ENCODE results near the gene MERTK. TPM values are rescaled to one million over a fixed set of nuclear protein-coding genes. Genes with fewer than 3 reads are reported as not detected.

MERTK gene
- total RNA-seq, 2 experiments from 2014 or later, result 0.43 to 0.70 TPM

DNA sequence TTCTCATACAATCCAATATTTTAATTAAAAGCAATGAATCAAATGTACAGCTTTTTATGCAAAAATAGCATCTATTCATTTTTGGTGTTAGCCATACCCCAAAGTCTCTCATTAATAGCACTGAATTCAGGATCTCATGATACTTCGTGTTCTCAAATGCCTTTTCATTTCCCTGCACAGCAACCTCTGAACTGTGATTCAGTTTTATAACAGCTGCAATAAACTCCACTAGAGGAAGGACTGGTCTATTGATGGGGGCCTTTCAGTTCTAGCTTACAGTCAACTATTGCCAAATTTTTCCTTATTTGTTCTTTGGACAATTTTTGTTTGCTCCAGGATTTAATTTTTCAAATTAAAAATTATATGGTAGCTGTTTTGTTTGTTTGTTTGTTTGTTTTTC lies 151.9 kb downstream of the MERTK start:
- TF ChIP-seq, protein P1, sequence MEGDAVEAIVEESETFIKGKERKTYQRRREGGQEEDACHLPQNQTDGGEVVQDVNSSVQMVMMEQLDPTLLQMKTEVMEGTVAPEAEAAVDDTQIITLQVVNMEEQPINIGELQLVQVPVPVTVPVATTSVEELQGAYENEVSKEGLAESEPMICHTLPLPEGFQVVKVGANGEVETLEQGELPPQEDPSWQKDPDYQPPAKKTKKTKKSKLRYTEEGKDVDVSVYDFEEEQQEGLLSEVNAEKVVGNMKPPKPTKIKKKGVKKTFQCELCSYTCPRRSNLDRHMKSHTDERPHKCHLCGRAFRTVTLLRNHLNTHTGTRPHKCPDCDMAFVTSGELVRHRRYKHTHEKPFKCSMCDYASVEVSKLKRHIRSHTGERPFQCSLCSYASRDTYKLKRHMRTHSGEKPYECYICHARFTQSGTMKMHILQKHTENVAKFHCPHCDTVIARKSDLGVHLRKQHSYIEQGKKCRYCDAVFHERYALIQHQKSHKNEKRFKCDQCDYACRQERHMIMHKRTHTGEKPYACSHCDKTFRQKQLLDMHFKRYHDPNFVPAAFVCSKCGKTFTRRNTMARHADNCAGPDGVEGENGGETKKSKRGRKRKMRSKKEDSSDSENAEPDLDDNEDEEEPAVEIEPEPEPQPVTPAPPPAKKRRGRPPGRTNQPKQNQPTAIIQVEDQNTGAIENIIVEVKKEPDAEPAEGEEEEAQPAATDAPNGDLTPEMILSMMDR (IDR thresholded peaks at IDR 0.05), result no peak
- DNase-seq (no peak), ATAC-seq (no peak)
- Mint-ChIP-seq H3K9me3 (no peaks in the 10 kb centered on the region), H3K27ac (no peak overlapping the region), H3K4me3 (no peak overlapping the region), H3K27me3 (no peaks in the 10 kb centered on the region), H3K36me3 (ENCODE audit: low read depth) (no peaks in the 10 kb centered on the region), H3K4me1 (ENCODE audit: low read depth) (peaks cover 8% of the 10 kb centered on the region)
- ChIA-PET CTCF (interaction anchor here (1.0 to 3.4 kb wide), 5 partner anchors 14 to 166 kb away, joined by 3 to 15 read pairs (median 5); partner anchors contain the start of gene ANAPC1), POLR2A (no interaction called here)
- intact Hi-C loops (cut with micrococcal nuclease), result loop anchor here (10.0 kb wide), 1 partner anchor 204 kb away; the partner anchor contains the start of gene ZC3H8

DNA sequence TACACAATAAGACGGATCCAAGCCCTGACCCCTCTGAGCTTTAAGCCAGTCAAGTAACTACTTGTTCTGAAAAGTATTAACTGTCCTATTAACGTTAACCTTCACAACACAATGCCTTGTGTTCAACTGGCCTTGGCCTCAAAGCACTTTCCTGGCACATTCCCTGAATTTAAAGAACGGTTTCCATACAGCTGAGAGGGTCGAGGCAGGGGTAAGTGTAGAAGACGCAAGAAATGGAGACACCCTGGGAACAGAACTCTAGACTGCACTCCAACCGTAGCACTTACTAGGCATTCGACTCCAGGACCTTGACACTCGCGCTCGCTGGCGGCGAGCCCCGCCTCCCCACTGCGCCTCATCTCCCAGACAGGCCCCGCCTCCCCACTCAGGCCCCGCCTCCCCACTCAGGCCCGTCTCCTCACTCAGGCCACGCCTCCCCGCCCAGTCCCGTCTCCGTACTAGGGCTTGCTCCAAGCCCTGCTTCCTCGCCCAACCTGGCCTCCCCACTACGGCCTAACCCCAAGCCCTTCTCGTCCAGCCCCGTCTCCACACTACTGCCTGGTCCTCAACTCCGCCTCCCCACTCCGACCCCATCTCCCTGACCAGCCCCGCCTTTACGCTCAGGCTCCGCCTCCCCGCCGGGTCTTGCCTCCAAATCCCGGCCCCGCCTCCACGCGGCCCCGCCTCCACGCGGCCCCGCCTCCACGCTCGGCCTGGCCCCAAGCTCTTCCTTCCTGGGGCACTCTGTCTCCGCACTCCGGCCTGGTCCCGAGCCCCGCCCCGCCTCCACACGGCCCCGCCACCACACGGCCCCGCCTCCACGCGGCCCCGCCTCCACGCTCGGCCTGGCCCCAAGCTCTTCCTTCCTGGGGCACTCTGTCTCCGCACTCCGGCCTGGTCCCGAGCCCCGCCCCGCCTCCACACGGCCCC lies 155.8 kb downstream of the MERTK start:
- POLR2A ChIA-PET, result no interaction called here
- no peaks in the 10 kb centered on the region for H3K9me3 Mint-ChIP-seq

DNA sequence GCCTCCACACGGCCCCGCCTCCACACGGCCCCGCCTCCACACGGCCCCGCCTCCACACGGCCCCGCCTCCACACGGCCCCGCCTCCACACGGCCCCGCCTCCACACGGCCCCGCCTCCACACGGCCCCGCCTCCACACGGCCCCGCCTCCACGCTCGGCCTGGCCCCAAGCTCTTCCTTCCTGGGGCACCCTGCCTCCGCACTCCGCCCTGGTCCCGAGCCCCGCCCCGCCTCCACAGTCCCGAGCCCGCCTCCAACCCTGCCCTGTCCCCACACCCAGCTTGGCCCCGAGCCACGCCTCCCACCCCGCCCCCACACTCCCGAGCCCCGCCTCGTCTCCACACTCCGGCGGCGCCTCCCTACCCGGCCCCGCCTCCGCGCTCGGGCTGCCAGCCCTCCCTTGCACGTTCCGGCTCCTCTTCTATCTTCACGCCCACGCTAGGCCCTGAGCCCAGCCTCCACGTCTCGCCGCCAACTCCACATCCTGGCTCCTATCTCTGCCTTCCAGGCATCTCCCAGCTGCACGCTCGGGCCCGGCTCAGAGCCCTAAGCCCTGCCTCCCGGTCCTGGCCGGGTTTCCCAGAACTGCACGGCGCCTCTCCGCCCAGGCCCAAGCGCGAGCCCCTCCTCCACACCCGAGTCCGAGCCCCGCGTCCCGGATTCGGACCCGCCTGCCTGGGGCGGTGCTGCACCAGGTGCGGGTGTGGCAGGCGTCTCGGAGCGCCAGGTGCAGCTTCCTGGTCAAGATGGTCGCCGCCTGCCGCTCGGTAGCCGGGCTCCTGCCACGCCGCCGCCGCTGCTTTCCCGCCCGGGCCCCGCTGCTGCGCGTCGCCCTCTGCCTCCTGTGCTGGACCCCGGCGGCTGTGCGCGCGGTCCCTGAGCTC lies 156.7 kb downstream of the MERTK start, which contains the start of gene TMEM87B:
TSS of gene TMEM87B (plus strand) at position 423 of the 883 bp plus-strand sequence. CDS start at position 746, 323 bp downstream.
- POLR2A ChIA-PET, result interaction anchor here (1.0 kb wide), 2 partner anchors 51 to 200 kb away, joined by 4 to 5 read pairs; partner anchors contain the start of gene ZC3H8
- intact Hi-C loops (cut with micrococcal nuclease), result loop anchor here (10.0 kb wide), 1 partner anchor 200 kb away; the partner anchor contains the start of gene ZC3H8
- CTCF ChIA-PET, result interaction anchor here (0.6 to 0.7 kb wide), 2 partner anchors 157 to 167 kb away, joined by 3 read pairs; no protein-coding TSS in a partner anchor
- H3K27me3 Mint-ChIP-seq, result no peaks in the 10 kb centered on the region
- H3K27ac Mint-ChIP-seq, result peak within 1 kb of the TSS; percentile 96
- peaks cover 29% of the 10 kb centered on the region for H3K4me1 Mint-ChIP-seq (ENCODE audit: low read depth)
- peak within 1 kb of the TSS; percentile 81 for H3K4me3 Mint-ChIP-seq
- TF ChIP-seq, protein P1 (IDR thresholded peaks at IDR 0.05), result no peak
- ATAC-seq, result peak; percentile 76
- no peaks in the 10 kb centered on the region for H3K9me3 Mint-ChIP-seq
- peaks cover 8% of the 10 kb centered on the region for H3K36me3 Mint-ChIP-seq (ENCODE audit: low read depth)
- DNase-seq, result peak; percentile 98

More for the DNA sequence above, 155.8 kb downstream of the MERTK start:
- intact Hi-C loops (cut with micrococcal nuclease), result loop anchor here (10.0 kb wide), 1 partner anchor 201 kb away; the partner anchor contains the start of gene ZC3H8
- ATAC-seq (peak; percentile 74), DNase-seq (peak; percentile 99)
- H3K27me3 Mint-ChIP-seq, result no peaks in the 10 kb centered on the region
- TF ChIP-seq, protein P1 (IDR thresholded peaks at IDR 0.05), result no peak
- H3K4me3 Mint-ChIP-seq, result peak overlapping the region; percentile 81
- peak overlapping the region; percentile 96 for H3K27ac Mint-ChIP-seq
- H3K36me3 Mint-ChIP-seq (ENCODE audit: low read depth), result peaks cover 4% of the 10 kb centered on the region
- CTCF ChIA-PET, result interaction anchor here (0.6 to 3.4 kb wide), 4 partner anchors 157 to 170 kb away, joined by 3 to 11 read pairs (median 5); partner anchors contain the start of gene ANAPC1
- H3K4me1 Mint-ChIP-seq (ENCODE audit: low read depth), result peaks cover 29% of the 10 kb centered on the region

DNA sequence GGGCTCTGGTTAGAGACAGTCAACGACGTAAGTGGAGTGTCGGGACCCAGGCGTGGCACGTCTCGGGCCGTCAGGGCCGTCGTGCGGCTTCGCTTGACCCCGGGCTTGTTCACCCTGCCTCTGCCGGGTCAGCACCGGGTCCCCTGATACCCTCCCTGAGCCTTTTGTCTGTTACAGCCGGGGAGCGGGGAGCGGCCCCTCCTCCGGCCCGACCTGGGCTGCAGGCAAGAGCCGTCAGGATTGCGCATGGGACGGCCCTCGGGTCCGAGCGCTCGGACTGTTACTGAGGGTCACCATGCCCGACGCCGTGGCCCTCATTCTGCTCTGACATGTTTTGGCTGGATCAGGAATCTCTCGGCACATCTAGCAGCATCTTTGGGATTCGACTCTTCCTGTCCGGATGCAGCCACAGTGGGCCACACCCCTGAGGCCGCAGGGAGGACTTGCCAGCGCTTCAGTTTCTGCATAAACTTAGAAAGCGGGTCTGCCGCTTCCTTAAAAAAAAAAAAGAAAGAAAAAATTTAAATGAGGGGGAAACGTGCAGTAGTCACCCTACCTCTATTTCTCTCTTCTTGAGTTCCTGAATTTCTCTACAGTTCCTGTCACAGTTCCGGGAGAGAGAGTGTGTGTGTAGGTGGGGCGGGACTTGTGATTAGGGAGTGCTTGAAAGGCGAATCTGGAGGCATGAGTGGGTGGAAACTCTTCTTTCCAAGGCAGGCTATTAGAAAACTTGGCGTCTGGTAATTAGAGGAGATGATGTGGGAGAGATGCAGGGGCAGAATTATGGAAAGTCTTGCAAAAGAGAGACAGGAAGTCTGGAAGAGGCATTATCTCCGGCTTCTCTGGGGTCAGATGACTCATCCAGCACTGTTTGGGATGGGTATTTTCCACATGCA lies 157.6 kb downstream of the MERTK start:
- TF ChIP-seq, protein P1 (IDR thresholded peaks at IDR 0.05), result no peak
- ATAC-seq (no peak), DNase-seq (peak; percentile 54)
- H3K36me3 Mint-ChIP-seq (ENCODE audit: low read depth), result peaks cover 10% of the 10 kb centered on the region
- peaks cover 29% of the 10 kb centered on the region for H3K4me1 Mint-ChIP-seq (ENCODE audit: low read depth)
- H3K27ac Mint-ChIP-seq, result peak overlapping the region; percentile 89
- peak overlapping the region; percentile 79 for H3K4me3 Mint-ChIP-seq
- CTCF ChIA-PET, result no interaction called here
- H3K27me3 Mint-ChIP-seq, result no peaks in the 10 kb centered on the region
- POLR2A ChIA-PET, result interaction anchor here (1.0 kb wide), 2 partner anchors 50 to 199 kb away, joined by 4 to 5 read pairs; partner anchors contain the start of gene ZC3H8
- no peaks in the 10 kb centered on the region for H3K9me3 Mint-ChIP-seq
- intact Hi-C loops (cut with micrococcal nuclease), result loop anchor here (10.0 kb wide), 1 partner anchor 199 kb away; the partner anchor contains the start of gene ZC3H8

All from activated CD8-positive, alpha-beta T cell treated with anti-CD3 and anti-CD28 coated beads for 36 hours (primary cell).